K562 (cell line): ENCODE results near the gene DNAAF9. TPM values are rescaled to one million over a fixed set of nuclear protein-coding genes. Genes with fewer than 3 reads are reported as not detected.

Experiments
- BCL6 ChIP-seq: fragments of 250-450 bp; sonication (Bioruptor Pico); IDR thresholded peaks from 2 replicates; pipeline ENCODE4 v1.4.0; 2020
- CEBPB ChIP-seq: fragments of 450-650 bp; IDR thresholded peaks from 2 replicates; pipeline ENCODE4 v1.6.1; 2016; ENCODE audit warnings: missing genetic modification characterization, missing compliant biosample characterization
- GATAD2A ChIP-seq: fragments of 450-650 bp; IDR thresholded peaks from 2 replicates; pipeline ENCODE4 v1.6.1; 2017
- NBN ChIP-seq: fragments of 450-650 bp; IDR thresholded peaks from 2 replicates; pipeline ENCODE4 v1.6.1; 2016; ENCODE audit warnings: low read depth, mild to moderate bottlenecking
- NCOA4 ChIP-seq: fragments of 450-650 bp; IDR thresholded peaks from 2 replicates; pipeline ENCODE4 v1.6.1; 2018; ENCODE audit warnings: mild to moderate bottlenecking; ENCODE audit not compliant: partially characterized antibody
- NCOR1 ChIP-seq: fragments of 450-650 bp; IDR thresholded peaks from 2 replicates; pipeline ENCODE4 v1.6.1; 2016; ENCODE audit warnings: mild to moderate bottlenecking, moderate library complexity
- SMARCA4 ChIP-seq: fragments of 450-650 bp; IDR thresholded peaks from 2 replicates; pipeline ENCODE4 v1.6.1; 2016
- SMARCB1 ChIP-seq: IDR thresholded peaks from 2 replicates; pipeline ENCODE4 v1.6.1; 2011; ENCODE audit warnings: improper control_type of control experiment, low read depth; ENCODE audit not compliant: insufficient read length
- STAT5B ChIP-seq: fragments of 250-450 bp; sonication (Bioruptor Pico); IDR thresholded peaks from 2 replicates; pipeline ENCODE4 v1.8.0; 2021; ENCODE audit warnings: mild to moderate bottlenecking, inconsistent platforms
- TEAD4 ChIP-seq, 2 experiments: sonication (generic) in 1 of 2; formaldehyde crosslinking in 1 of 2; IDR thresholded peaks; 2 replicates each; pipeline versions ENCODE4 v1.6.1 to v1.8.0; 2012 to 2022; ENCODE audit warnings: borderline replicate concordance in 1 of 2, inconsistent platforms in 1 of 2, low read length in 1 of 2, mild to moderate bottlenecking in 1 of 2, missing genetic modification reagents in 1 of 2
- ZNF134 ChIP-seq: fragments of 250-450 bp; sonication (Bioruptor Pico); conservative IDR thresholded peaks from 2 replicates; pipeline ENCODE4 v1.4.0; 2020
- ZNF644 ChIP-seq: fragments of 200-800 bp; sonication (Bioruptor generic); IDR thresholded peaks from 2 replicates; pipeline ENCODE4 v1.6.1; 2016; ENCODE audit warnings: low read depth, missing genetic modification characterization, missing compliant biosample characterization
- polyA plus RNA-seq, 8 experiments: library from polyadenylated mRNA; depleted of rRNA in 4 of 8; stranded (reverse) in 5 of 8; unstranded in 3 of 8; fragments of >200 nt; fragmentation: Nextera tagmentation in 2 of 8; fragmentation: Illumina TruSeq in 1 of 8; extraction: Ambion mirVana in 2 of 8; extraction: Trizol in 1 of 8; gene quantifications; 2 replicates each; pipeline versions ENCODE4 v1.2.1 to v1.2.3, GENCODE V29; 2011 to 2014; ENCODE audit warnings: inconsistent platforms in 1 of 8, missing spikeins in 1 of 8
- total RNA-seq, 7 experiments: library from RNA; depleted of rRNA in 6 of 7; stranded (reverse); fragments of >200 nt in 6 of 7; fragmentation: Illumina TruSeq in 2 of 7; extraction: Trizol in 2 of 7; gene quantifications; 2 replicates each; pipeline versions ENCODE4 v1.2.1 to v1.2.3, GENCODE V29; 2011 to 2021; ENCODE audit warnings: low replicate concordance in 1 of 7
- TF ChIP-seq, protein P1 (sequence below): fragments of 450-650 bp; IDR thresholded peaks from 2 replicates; pipeline ENCODE4 v1.6.1; 2016; ENCODE audit warnings: mild to moderate bottlenecking
- TF ChIP-seq, protein P2 (sequence below): IDR thresholded peaks from 2 replicates; pipeline ENCODE4 v1.6.1; 2016; ENCODE audit warnings: missing genetic modification characterization, missing compliant biosample characterization
- TF ChIP-seq, protein P3 (sequence below): fragments of 450-650 bp; IDR thresholded peaks from 2 replicates; pipeline ENCODE4 v1.6.1; 2016; ENCODE audit warnings: low read depth
- TF ChIP-seq, protein P4 (sequence below), 3 experiments: fragments of 200-800 bp in 1 of 3; sonication (Bioruptor generic) in 1 of 3; sonication (generic) in 1 of 3; formaldehyde crosslinking in 1 of 3; IDR thresholded peaks; 2 replicates each; pipeline versions ENCODE4 v1.6.1 to v1.8.0; 2016 to 2022; ENCODE audit warnings: mild to moderate bottlenecking in 2 of 3, missing compliant biosample characterization in 2 of 3, missing genetic modification characterization in 2 of 3, missing genetic modification reagents in 1 of 3

The DNAAF9 gene
- total and polyA plus RNA-seq, 9 of the 15 experiments (the other 6 are each of a cell fraction or from before 2014, with no cell fraction given) = 0.42 to 2.9 (median 1.9) TPM

DNA sequence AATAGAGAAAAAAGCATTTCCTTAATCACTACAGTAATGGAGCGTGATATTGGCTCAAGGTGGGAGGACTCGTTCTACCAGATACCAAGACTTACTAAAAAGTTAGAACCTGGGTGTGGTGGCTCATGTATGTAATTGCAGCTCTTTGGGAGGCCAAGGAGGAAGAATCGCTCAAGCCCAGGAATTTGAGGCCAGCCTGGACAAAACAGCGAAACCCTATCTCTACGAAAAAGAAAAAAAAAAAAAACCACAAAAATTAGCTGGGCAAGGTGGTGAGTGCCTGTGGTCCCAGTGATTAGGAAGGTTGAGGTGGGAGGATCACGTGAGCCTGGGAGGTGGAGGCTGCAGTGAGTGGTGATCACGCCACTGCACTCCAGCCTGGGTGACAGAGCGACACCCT lies 39.3 kb upstream of the DNAAF9 start (continued):
- TF ChIP-seq, protein P1, sequence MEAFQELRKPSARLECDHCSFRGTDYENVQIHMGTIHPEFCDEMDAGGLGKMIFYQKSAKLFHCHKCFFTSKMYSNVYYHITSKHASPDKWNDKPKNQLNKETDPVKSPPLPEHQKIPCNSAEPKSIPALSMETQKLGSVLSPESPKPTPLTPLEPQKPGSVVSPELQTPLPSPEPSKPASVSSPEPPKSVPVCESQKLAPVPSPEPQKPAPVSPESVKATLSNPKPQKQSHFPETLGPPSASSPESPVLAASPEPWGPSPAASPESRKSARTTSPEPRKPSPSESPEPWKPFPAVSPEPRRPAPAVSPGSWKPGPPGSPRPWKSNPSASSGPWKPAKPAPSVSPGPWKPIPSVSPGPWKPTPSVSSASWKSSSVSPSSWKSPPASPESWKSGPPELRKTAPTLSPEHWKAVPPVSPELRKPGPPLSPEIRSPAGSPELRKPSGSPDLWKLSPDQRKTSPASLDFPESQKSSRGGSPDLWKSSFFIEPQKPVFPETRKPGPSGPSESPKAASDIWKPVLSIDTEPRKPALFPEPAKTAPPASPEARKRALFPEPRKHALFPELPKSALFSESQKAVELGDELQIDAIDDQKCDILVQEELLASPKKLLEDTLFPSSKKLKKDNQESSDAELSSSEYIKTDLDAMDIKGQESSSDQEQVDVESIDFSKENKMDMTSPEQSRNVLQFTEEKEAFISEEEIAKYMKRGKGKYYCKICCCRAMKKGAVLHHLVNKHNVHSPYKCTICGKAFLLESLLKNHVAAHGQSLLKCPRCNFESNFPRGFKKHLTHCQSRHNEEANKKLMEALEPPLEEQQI = peak; percentile 59; the same call in 1 of the 2 replicates
- TF ChIP-seq, protein P2, sequence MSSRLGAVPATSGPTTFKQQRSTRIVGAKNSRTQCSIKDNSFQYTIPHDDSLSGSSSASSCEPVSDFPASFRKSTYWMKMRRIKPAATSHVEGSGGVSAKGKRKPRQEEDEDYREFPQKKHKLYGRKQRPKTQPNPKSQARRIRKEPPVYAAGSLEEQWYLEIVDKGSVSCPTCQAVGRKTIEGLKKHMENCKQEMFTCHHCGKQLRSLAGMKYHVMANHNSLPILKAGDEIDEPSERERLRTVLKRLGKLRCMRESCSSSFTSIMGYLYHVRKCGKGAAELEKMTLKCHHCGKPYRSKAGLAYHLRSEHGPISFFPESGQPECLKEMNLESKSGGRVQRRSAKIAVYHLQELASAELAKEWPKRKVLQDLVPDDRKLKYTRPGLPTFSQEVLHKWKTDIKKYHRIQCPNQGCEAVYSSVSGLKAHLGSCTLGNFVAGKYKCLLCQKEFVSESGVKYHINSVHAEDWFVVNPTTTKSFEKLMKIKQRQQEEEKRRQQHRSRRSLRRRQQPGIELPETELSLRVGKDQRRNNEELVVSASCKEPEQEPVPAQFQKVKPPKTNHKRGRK = no peak
- TF ChIP-seq ZNF134 (CRISPR knock-in tag) (no peak), NCOA4 (no peak), CEBPB (tag) (no peak), SMARCB1 (no peak), NCOR1 (peak; percentile 69), SMARCA4 (peak; percentile 83), GATAD2A (no peak), BCL6 (CRISPR knock-in tag) (no peak), ZNF644 (no peak), NBN (peak; percentile 57), TEAD4 (IDR thresholded peaks at IDR 0.05; ENCODE audit: low read length) (peak; percentile 89), TEAD4 (CRISPR knock-in tag; IDR thresholded peaks at IDR 0.05; ENCODE audit: borderline replicate concordance) (no peak), STAT5B (CRISPR knock-in tag) (no peak)
- TF ChIP-seq, protein P3, sequence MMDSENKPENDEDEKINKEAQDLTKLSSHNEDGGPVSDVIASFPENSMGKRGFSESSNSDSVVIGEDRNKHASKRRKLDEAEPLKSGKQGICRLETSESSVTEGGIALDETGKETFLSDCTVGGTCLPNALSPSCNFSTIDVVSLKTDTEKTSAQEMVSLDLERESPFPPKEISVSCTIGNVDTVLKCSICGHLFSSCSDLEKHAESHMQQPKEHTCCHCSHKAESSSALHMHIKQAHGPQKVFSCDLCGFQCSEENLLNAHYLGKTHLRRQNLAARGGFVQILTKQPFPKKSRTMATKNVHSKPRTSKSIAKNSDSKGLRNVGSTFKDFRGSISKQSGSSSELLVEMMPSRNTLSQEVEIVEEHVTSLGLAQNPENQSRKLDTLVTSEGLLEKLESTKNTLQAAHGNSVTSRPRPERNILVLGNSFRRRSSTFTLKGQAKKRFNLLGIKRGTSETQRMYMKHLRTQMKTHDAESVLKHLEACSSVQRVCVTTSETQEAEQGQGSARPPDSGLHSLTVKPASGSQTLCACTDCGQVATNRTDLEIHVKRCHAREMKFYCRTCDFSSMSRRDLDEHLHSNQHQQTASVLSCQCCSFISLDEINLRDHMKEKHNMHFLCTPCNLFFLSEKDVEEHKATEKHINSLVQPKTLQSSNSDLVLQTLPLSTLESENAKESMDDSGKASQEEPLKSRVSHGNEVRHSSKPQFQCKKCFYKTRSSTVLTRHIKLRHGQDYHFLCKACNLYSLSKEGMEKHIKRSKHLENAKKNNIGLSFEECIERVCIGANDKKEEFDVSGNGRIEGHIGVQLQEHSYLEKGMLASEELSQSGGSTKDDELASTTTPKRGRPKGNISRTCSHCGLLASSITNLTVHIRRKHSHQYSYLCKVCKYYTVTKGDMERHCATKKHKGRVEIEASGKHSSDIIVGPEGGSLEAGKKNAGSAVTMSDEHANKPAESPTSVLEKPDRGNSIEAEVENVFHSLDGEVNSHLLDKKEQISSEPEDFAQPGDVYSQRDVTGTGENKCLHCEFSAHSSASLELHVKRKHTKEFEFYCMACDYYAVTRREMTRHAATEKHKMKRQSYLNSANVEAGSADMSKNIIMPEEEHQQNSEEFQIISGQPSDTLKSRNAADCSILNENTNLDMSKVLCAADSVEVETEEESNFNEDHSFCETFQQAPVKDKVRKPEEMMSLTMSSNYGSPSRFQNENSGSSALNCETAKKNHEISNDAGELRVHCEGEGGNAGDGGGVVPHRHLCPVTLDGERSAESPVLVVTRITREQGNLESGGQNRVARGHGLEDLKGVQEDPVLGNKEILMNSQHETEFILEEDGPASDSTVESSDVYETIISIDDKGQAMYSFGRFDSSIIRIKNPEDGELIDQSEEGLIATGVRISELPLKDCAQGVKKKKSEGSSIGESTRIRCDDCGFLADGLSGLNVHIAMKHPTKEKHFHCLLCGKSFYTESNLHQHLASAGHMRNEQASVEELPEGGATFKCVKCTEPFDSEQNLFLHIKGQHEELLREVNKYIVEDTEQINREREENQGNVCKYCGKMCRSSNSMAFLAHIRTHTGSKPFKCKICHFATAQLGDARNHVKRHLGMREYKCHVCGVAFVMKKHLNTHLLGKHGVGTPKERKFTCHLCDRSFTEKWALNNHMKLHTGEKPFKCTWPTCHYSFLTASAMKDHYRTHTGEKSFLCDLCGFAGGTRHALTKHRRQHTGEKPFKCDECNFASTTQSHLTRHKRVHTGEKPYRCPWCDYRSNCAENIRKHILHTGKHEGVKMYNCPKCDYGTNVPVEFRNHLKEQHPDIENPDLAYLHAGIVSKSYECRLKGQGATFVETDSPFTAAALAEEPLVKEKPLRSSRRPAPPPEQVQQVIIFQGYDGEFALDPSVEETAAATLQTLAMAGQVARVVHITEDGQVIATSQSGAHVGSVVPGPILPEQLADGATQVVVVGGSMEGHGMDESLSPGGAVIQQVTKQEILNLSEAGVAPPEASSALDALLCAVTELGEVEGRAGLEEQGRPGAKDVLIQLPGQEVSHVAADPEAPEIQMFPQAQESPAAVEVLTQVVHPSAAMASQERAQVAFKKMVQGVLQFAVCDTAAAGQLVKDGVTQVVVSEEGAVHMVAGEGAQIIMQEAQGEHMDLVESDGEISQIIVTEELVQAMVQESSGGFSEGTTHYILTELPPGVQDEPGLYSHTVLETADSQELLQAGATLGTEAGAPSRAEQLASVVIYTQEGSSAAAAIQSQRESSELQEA = no peak
- TF ChIP-seq, protein P4, sequence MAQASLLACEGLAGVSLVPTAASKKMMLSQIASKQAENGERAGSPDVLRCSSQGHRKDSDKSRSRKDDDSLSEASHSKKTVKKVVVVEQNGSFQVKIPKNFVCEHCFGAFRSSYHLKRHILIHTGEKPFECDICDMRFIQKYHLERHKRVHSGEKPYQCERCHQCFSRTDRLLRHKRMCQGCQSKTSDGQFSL (CRISPR knock-in tag; IDR thresholded peaks at IDR 0.05) = no peak
- TF ChIP-seq, protein P4 (tag; IDR thresholded peaks at IDR 0.05) = no peak
